AG10803 (cell line): ENCODE data around the gene ADAMTS9.

Experiments
- DNase-seq: peaks from one replicate; pipeline ENCODE4 v3.0.0; 2010; ENCODE audit warnings: low read depth
- H3K4me3 ChIP-seq: 2 replicates; pipeline ENCODE4 v1.5.1; 2011; ENCODE audit warnings: mild to moderate bottlenecking, low read length, control low read depth
- CTCF ChIP-seq: conservative IDR thresholded peaks from 2 replicates; pipeline ENCODE4 v1.5.1; 2011; ENCODE audit warnings: mild to moderate bottlenecking, low read length, control low read depth, inconsistent platforms

The ADAMTS9 gene

GRCh38 chr3:64619216-64619615 is 68.6 kb downstream of the ADAMTS9 start:
- no peak for TF ChIP-seq CTCF
- H3K4me3 ChIP-seq = no peak overlapping the region
- no peak for DNase-seq

- no peak for TF ChIP-seq CTCF
- no peak overlapping the region for H3K4me3 ChIP-seq
- DNase-seq = no peak
These were observed 70.2 kb downstream of the ADAMTS9 start for GRCh38 chr3:64617610-64618009.

- H3K4me3 ChIP-seq = no peak overlapping the region
- no peak for DNase-seq
- TF ChIP-seq CTCF = no peak
These were observed 70.8 kb downstream of the ADAMTS9 start for GRCh38 chr3:64616953-64617352.

GRCh38 chr3:64612916-64613526 is 74.8 kb downstream of the ADAMTS9 start:
- DNase-seq = peak; percentile 15
- TF ChIP-seq CTCF = no peak

GRCh38 chr3:64612082-64612860 is 75.5 kb downstream of the ADAMTS9 start:
- DNase-seq = peak; percentile 72
- no peak for TF ChIP-seq CTCF

More at GRCh38 chr3:64612916-64613526, 74.8 kb downstream of the ADAMTS9 start:
- no peak overlapping the region for H3K4me3 ChIP-seq

GRCh38 chr3:64608741-64609140 is 79.1 kb downstream of the ADAMTS9 start:
- TF ChIP-seq CTCF = no peak
- H3K4me3 ChIP-seq = no peak overlapping the region
- DNase-seq = no peak

More at GRCh38 chr3:64612082-64612860, 75.5 kb downstream of the ADAMTS9 start:
- no peak overlapping the region for H3K4me3 ChIP-seq
